Cardiac muscle cell (in vitro differentiated cells and primary cell): Measurements from ENCODE around the gene OR7A17. TPM values are rescaled to one million over a fixed set of nuclear protein-coding genes. Genes with fewer than 3 reads are reported as not detected.

ENCODE experiments used
- DNase-seq, 2 donors: peaks; one replicate each; pipeline versions ENCODE4 v3.0.0 to v3.0.0-alpha.2; 2010 to 2017; ENCODE audit warnings: low read depth in 1 of 2, low spot score in 1 of 2
- H3K27ac ChIP-seq: fragments of 200-600 bp; sonication (generic); 2 replicates; pipeline ENCODE4 v1.5.1; 2016
- H3K27me3 ChIP-seq: fragments of 200-600 bp; sonication (generic); 2 replicates; pipeline ENCODE4 v1.6.0; 2016; ENCODE audit warnings: control low read depth
- H3K36me3 ChIP-seq: fragments of 200-600 bp; sonication (generic); 2 replicates; pipeline ENCODE4 v1.5.1; 2016; ENCODE audit warnings: control low read depth
- H3K4me1 ChIP-seq: fragments of 200-600 bp; sonication (generic); 2 replicates; pipeline ENCODE4 v1.8.1; 2017; ENCODE audit warnings: low read depth, mild to moderate bottlenecking, mixed run types
- H3K4me3 ChIP-seq: fragments of 200-600 bp; sonication (generic); 2 replicates; pipeline ENCODE4 v1.5.1; 2016; ENCODE audit warnings: mild to moderate bottlenecking
- H3K9me3 ChIP-seq: fragments of 200-600 bp; sonication (generic); 2 replicates; pipeline ENCODE4 v1.5.1; 2017; ENCODE audit warnings: low read depth, mild to moderate bottlenecking, control low read depth
- CTCF ChIP-seq: IDR thresholded peaks from 2 replicates; pipeline ENCODE4 v1.5.1; 2012; ENCODE audit warnings: low read depth, mild to moderate bottlenecking, low read length
- polyA plus RNA-seq: library from polyadenylated mRNA; unstranded; fragments of >200 nt; fragmentation: Nextera tagmentation; extraction: Ambion mirVana; gene quantifications from 2 replicates; pipeline ENCODE4 v1.2.1, GENCODE V29; 2016
- total RNA-seq: library from RNA; depleted of rRNA; stranded (reverse); fragments of >200 nt; gene quantifications from 2 replicates; pipeline ENCODE4 v1.2.3, GENCODE V29; 2016

OR7A17 gene
- total and polyA plus RNA-seq, 2 experiments from 2014 or later = not detected

- H3K4me1 ChIP-seq = no peaks in the 10 kb centered on the region
- TF ChIP-seq CTCF = no peak
- H3K36me3 ChIP-seq = no peaks in the 10 kb centered on the region
- no peak overlapping the region for H3K27ac ChIP-seq
- no peak overlapping the region for H3K4me3 ChIP-seq
- no peaks in the 10 kb centered on the region for H3K27me3 ChIP-seq
- no peak for DNase-seq
- H3K9me3 ChIP-seq = no peaks in the 10 kb centered on the region
Measured at GRCh38 chr19:14890643-14891379, 4.9 kb upstream of the OR7A17 start.

- Histone ChIP-seq H3K27me3 (no peaks in the 10 kb centered on the region), H3K4me1 (no peaks in the 10 kb centered on the region), H3K4me3 (no peak overlapping the region), H3K27ac (no peak overlapping the region), H3K9me3 (no peaks in the 10 kb centered on the region), H3K36me3 (no peaks in the 10 kb centered on the region)
- no peak for TF ChIP-seq CTCF
- no peak for DNase-seq
Measured at GRCh38 chr19:14889994-14890642, 4.2 kb upstream of the OR7A17 start.

GRCh38 chr19:14871619-14872230 lies 14.2 kb downstream of the OR7A17 start:
- no peaks in the 10 kb centered on the region for H3K9me3 ChIP-seq
- TF ChIP-seq CTCF = peak; percentile 54

GRCh38 chr19:14868497-14868896 lies 17.4 kb downstream of the OR7A17 start:
- Histone ChIP-seq H3K27me3 (no peaks in the 10 kb centered on the region), H3K9me3 (no peaks in the 10 kb centered on the region), H3K4me1 (no peaks in the 10 kb centered on the region), H3K27ac (no peak overlapping the region), H3K4me3 (no peak overlapping the region), H3K36me3 (no peaks in the 10 kb centered on the region)
- TF ChIP-seq CTCF = no peak
- DNase-seq = no peak

More at GRCh38 chr19:14871619-14872230, 14.2 kb downstream of the OR7A17 start:
- Histone ChIP-seq H3K36me3 (no peaks in the 10 kb centered on the region), H3K4me1 (no peaks in the 10 kb centered on the region), H3K4me3 (no peak overlapping the region), H3K27ac (no peak overlapping the region), H3K27me3 (no peaks in the 10 kb centered on the region)
- peak in 1 of 2 donors; percentile 39 for DNase-seq

- TF ChIP-seq CTCF = no peak
- Histone ChIP-seq H3K4me3 (no peak within 1 kb of the TSS), H3K9me3 (no peaks in the 10 kb centered on the region), H3K27me3 (no peaks in the 10 kb centered on the region), H3K27ac (no peak within 1 kb of the TSS), H3K4me1 (no peaks in the 10 kb centered on the region), H3K36me3 (no peaks in the 10 kb centered on the region)
- no peak for DNase-seq
Measured at GRCh38 chr19:14848822-14849221, 37.1 kb downstream of the OR7A17 start, which contains the start of gene OR7A10. TSS of gene OR7A10 (minus strand) at chr19:14848922. CDS start at chr19:14841877, 7,045 bp downstream.
